Measurements from ENCODE around the gene BEST3. TPM values are rescaled to one million over a fixed set of nuclear protein-coding genes. Genes with fewer than 3 reads are reported as not detected.

The BEST3 gene
- total RNA-seq, 1 donor from 2014 or later, result 2.5 TPM

GRCh38 chr12:69726922-69727321 is 27.8 kb upstream of the BEST3 start:
- TF ChIP-seq CTCF (conservative IDR thresholded peaks at IDR 0.05; ENCODE audit: low read depth, low read length), result no peak
- DNase-seq (ENCODE audit: low read depth), result no peak
- no peak overlapping the region for H3K4me3 ChIP-seq (ENCODE audit: low read depth, low read length)

GRCh38 chr12:69720750-69721149 is 21.6 kb upstream of the BEST3 start:
- DNase-seq (ENCODE audit: low read depth), result no peak
- H3K4me3 ChIP-seq (ENCODE audit: low read depth, low read length), result no peak overlapping the region
- TF ChIP-seq CTCF (conservative IDR thresholded peaks at IDR 0.05; ENCODE audit: low read depth, low read length), result no peak

GRCh38 chr12:69719336-69720316 is 20.5 kb upstream of the BEST3 start:
- no peak for TF ChIP-seq CTCF (conservative IDR thresholded peaks at IDR 0.05; ENCODE audit: low read depth, low read length)
- H3K4me3 ChIP-seq (ENCODE audit: low read depth, low read length), result no peak overlapping the region
- no peak for DNase-seq (ENCODE audit: low read depth)

GRCh38 chr12:69714542-69714941 is 15.4 kb upstream of the BEST3 start:
- no peak for TF ChIP-seq CTCF (conservative IDR thresholded peaks at IDR 0.05; ENCODE audit: low read depth, low read length)
- no peak for DNase-seq (ENCODE audit: low read depth)
- H3K4me3 ChIP-seq (ENCODE audit: low read depth, low read length), result no peak overlapping the region

- H3K4me3 ChIP-seq (ENCODE audit: low read depth, low read length), result no peak overlapping the region
- DNase-seq (ENCODE audit: low read depth), result no peak
- no peak for TF ChIP-seq CTCF (conservative IDR thresholded peaks at IDR 0.05; ENCODE audit: low read depth, low read length)
These were observed 13.7 kb upstream of the BEST3 start for GRCh38 chr12:69712826-69713225.

GRCh38 chr12:69708649-69709048 is 9.5 kb upstream of the BEST3 start:
- no peak for DNase-seq (ENCODE audit: low read depth)
- peak; percentile 15 for TF ChIP-seq CTCF (conservative IDR thresholded peaks at IDR 0.05; ENCODE audit: low read depth, low read length)
- H3K4me3 ChIP-seq (ENCODE audit: low read depth, low read length), result no peak overlapping the region

- no peak overlapping the region for H3K4me3 ChIP-seq (ENCODE audit: low read depth, low read length)
- no peak for TF ChIP-seq CTCF (conservative IDR thresholded peaks at IDR 0.05; ENCODE audit: low read depth, low read length)
- no peak for DNase-seq (ENCODE audit: low read depth)
These were observed 5.3 kb upstream of the BEST3 start for GRCh38 chr12:69704357-69704756.

Data from epithelial cell of proximal tubule (primary cell).